GM12874 (cell line): Measurements from ENCODE around the gene MDFIC.

Source experiments
- TF ChIP-seq, protein P1 (sequence below): IDR thresholded peaks from 2 replicates; pipeline ENCODE4 v1.5.1; 2011; ENCODE audit warnings: low read depth, mild to moderate bottlenecking, control low read depth, low read length, moderate library complexity; ENCODE audit not compliant: insufficient read depth

MDFIC gene

DNA sequence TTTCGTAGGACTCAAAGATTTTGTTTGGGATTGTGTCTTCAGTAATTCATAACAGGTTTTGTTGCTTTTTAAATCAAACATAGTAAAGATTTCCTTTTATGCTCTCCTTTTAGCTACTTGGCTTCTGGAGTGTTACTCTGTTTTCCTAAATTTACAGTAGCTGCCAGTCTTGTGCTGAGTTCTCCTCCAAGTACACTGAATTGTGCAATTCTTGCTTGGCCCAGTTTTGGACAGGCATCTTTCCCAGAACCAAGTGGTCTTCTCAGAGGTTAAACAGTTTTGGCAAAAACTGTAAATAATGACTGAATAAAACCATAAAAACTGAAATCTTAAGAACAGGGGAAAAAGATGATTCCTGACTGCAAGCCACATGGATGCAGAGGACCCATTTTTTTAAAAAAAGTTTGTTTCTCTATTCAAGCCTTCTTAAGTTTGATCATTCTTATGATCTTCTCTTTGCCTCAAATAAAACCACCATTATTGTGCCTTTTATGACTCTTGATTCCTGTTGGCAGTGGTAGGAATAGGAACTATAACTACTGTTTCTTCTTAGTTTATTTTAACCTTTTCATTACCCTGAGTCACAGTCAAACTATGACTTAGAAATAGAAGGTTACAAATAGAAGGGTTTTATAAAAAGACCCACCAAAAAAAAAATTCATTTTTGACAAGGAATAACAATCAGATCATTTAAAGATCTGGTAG lies 88.0 kb downstream of the MDFIC start:
- TF ChIP-seq, protein P1, sequence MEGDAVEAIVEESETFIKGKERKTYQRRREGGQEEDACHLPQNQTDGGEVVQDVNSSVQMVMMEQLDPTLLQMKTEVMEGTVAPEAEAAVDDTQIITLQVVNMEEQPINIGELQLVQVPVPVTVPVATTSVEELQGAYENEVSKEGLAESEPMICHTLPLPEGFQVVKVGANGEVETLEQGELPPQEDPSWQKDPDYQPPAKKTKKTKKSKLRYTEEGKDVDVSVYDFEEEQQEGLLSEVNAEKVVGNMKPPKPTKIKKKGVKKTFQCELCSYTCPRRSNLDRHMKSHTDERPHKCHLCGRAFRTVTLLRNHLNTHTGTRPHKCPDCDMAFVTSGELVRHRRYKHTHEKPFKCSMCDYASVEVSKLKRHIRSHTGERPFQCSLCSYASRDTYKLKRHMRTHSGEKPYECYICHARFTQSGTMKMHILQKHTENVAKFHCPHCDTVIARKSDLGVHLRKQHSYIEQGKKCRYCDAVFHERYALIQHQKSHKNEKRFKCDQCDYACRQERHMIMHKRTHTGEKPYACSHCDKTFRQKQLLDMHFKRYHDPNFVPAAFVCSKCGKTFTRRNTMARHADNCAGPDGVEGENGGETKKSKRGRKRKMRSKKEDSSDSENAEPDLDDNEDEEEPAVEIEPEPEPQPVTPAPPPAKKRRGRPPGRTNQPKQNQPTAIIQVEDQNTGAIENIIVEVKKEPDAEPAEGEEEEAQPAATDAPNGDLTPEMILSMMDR: no peak

DNA sequence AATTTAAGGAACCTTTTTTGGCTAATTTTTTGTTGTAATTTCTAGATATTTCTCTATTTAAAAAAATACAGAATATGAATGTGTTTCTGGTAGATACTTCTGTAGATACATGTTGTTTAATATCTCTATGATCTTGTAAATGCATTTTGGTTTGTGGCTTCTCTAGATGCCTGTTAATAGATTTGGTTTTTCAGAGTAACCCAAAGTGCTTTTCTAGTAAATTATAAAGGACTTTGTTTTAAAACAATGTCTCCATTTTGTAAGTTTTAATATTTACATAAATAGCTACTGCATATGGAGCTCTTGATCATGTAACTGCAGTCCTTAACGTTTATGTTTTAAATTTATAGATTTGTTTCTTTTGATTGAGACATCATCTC lies 88.5 kb downstream of the MDFIC start:
- TF ChIP-seq, protein P1: no peak

GRCh38 chr7:115013886-115014285 lies 92.0 kb downstream of the MDFIC start:
- TF ChIP-seq, protein P1: no peak

DNA sequence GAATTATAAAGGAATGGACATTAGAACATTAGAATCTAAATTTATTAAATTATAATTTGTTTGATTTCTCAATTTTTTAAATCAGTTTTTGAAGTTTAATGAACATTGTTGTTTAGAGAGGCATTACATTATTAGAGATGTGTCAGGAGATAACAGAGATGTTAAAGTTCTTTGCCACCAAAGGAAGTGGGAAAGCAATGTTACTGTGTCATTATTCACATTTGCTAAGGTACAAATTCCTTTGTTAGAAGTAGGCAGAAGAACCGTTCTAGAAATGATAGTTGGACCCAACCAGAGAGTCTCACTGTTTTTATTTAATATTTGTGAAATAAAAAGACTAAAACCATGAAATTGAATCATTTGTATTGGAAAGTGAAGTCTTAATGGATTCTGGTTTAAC lies 92.9 kb downstream of the MDFIC start:
- TF ChIP-seq, protein P1: no peak

GRCh38 chr7:115015619-115016018 lies 93.7 kb downstream of the MDFIC start:
- TF ChIP-seq, protein P1: no peak

DNA sequence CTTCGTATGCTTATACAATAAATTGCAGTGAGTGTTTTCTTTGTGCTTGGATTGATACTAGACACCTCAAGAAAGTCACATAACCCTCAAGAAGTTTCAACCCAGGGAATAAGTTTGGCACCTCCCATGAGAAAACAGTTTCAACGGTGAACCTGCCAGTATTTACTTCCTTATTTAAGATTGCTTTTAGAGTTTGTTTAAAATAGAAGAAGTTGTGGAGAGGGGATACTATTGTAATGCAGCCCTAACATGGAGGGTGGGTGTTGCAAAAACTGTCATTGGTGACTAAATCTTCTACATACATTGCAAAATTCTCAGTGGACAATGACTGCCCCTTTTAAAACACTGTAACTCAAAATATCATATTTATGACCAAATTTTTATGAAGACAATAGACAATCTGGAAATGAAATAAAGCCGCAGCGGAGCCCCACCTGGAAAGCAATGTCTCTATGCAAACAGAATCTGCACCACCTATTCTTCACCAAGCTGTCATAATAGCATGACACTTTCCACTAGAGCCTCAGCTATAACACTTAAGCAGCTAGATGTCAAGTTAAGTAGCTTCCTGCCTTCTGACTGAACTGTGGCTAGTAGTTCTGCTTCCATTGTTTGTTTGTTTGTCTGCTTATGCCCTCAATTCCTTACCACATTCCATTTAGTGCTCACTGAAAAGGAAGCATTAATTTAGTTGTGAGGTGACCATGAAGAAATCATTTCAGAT lies 98.2 kb downstream of the MDFIC start:
- TF ChIP-seq, protein P1: no peak

DNA sequence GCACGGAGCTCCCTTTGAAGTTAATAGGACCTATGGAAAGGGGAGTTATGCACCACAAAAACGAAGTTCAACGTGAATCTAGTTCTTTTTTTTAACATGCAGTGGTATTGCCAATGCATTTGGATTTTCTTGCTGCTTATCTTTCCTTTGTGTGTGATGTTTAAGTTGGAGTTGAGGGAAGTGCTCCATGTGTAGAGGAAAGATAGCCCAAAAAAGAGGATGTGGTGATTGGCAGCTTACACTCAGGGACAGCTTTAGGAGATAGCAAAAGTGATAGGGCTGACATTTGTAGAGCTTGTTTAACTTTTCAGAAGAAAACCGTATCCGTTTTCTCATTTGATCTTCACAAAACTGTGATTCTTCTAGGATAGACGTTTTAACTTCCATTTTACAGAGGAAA lies 101.3 kb downstream of the MDFIC start:
- TF ChIP-seq, protein P1: no peak
